ENCODE measurements around the gene MBTPS1.

- TF ChIP-seq ISL1 (CRISPR knock-in tag; IDR thresholded peaks at IDR 0.05) (no peak), PATZ1 (CRISPR knock-in tag; IDR thresholded peaks at IDR 0.05; ENCODE audit: borderline replicate concordance) (no peak), ARNTL (CRISPR knock-in tag; IDR thresholded peaks at IDR 0.05; ENCODE audit: borderline replicate concordance, low read depth) (no peak), CSRNP3 (CRISPR knock-in tag; IDR thresholded peaks at IDR 0.05) (no peak), POU6F1 (CRISPR knock-in tag; IDR thresholded peaks at IDR 0.05; ENCODE audit: borderline replicate concordance, low read depth) (no peak), ZFP30 (CRISPR knock-in tag; IDR thresholded peaks at IDR 0.05) (no peak), BACH2 (CRISPR knock-in tag; IDR thresholded peaks at IDR 0.05; ENCODE audit: borderline replicate concordance) (no peak), TOX (CRISPR knock-in tag; IDR thresholded peaks at IDR 0.05; ENCODE audit: borderline replicate concordance) (no peak), CSDC2 (CRISPR knock-in tag; IDR thresholded peaks at IDR 0.05) (no peak)
Measured at GRCh38 chr16:84095466-84095865, 21.3 kb downstream of the MBTPS1 start.
